GM15510 (cell line): ENCODE results near the gene KIF21A.

ENCODE experiments used
- POLR2A ChIP-seq: IDR thresholded peaks from 3 replicates; pipeline ENCODE4 v1.6.1; 2011; ENCODE audit warnings: borderline replicate concordance; ENCODE audit not compliant: insufficient read length; ENCODE audit errors: extremely low read depth

KIF21A gene

GRCh38 chr12:39383114-39383513, 59.8 kb downstream of the KIF21A start:
- TF ChIP-seq POLR2A: no peak

- TF ChIP-seq POLR2A: no peak
Observed at GRCh38 chr12:39380090-39380489, 62.8 kb downstream of the KIF21A start.

DNA sequence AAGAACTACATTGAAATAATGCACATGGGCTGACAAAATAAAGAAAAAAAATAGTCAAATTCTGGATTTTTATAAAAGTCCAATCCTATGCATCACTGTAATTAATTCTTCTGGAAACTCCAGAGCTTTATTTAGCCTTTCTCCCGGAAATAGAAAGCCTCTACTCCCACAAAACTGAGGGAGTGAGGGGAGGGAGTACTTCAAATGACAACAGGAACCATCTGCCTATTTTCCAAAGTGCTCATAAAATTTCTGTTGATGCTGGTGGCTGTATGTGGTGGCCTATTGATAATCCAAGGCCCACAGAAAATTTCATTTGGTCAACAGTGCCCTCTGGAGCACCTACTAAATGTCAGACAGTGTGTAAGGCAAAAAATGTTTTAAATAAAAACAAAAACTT, 64.6 kb downstream of the KIF21A start:
- TF ChIP-seq POLR2A: no peak

- no peak for TF ChIP-seq POLR2A
Observed at GRCh38 chr12:39375206-39375808, 67.6 kb downstream of the KIF21A start.

GRCh38 chr12:39372929-39373328, 70.0 kb downstream of the KIF21A start:
- no peak for TF ChIP-seq POLR2A

DNA sequence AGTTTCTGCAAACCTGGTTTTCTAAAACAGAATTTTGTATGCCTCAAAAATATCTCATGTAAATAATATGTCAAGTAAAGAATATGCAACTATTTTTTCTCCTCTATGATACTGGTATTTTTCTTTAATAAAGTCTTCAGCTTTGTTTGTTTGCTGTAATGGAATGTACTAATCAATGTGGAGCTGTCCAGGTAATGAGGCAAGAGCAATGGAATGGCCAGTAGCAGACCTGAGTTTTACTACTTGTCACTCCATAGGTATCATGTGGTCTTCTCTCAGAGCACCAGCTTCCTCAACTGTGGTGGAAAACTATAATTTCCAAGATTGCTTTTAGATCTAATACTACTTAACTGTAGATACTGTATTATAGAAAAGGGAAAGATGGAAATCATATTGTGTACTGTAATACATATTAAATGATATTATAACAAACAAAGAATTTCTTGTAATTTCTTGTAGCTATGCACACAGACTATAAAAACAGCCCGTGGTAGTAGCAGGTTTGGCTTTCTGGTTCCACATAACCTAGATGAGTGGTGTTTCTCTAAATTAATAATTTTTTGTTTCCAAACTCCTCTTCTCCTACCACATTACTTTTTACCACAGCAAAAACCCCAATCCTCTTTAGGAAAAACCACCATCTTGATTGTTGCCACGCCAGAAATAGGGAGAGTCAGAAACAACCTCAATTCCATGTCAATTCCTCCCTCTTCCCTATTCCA, 70.6 kb downstream of the KIF21A start:
- TF ChIP-seq POLR2A: no peak

GRCh38 chr12:39369756-39370155, 73.2 kb downstream of the KIF21A start:
- TF ChIP-seq POLR2A: no peak

- no peak for TF ChIP-seq POLR2A
Observed at GRCh38 chr12:39368891-39369290, 74.0 kb downstream of the KIF21A start.

GRCh38 chr12:39368096-39368495, 74.8 kb downstream of the KIF21A start:
- TF ChIP-seq POLR2A: no peak

- no peak for TF ChIP-seq POLR2A
Observed at GRCh38 chr12:39367494-39367893, 75.4 kb downstream of the KIF21A start.

DNA sequence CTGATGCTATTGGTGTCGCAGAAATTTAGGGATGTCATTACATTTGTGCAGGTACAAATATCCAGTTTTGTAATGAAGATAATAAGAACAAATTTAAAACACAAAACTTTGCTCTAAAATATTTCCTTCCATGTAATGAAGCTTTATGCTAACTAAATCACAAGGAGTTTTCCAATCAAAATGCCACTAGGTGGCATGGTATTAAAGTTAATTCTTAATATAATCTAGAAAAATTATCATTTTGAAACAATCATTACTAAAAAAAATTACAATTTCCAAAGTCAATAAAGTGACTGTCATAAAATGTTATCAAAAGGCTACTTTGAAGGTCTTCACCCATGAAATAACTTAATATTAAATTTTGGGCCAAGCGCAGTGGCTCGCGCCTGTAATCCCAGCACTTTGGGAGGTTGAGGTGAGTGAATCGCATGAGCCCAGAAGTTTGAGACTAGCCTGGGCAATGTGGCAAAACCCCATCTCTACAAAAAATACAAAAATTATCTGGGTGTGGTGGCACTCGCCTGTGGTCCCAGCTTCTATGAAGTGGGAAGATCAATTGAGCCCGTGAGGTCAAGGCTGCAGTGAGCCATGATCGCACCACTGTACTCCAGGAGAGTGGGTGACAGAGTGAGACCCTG, 77.4 kb downstream of the KIF21A start:
- no peak for TF ChIP-seq POLR2A

DNA sequence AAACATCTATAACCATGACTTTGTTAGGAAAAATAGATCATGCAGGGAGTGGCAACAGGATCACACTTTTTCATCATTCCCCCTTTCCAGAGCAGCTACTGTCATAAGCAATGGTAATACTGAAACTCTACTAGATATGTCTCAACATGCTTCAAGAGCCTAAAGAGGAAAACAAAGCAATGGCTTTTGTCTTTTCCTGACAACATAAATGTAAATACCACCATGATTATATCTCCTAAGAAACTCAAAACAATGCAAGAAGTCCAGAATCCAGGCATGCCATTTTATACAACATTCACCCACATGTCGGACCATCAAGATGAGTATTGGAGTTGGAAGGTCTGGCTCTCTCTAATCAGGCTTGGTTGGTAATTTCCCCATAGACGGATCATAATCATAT, 78.7 kb downstream of the KIF21A start:
- TF ChIP-seq POLR2A: no peak

DNA sequence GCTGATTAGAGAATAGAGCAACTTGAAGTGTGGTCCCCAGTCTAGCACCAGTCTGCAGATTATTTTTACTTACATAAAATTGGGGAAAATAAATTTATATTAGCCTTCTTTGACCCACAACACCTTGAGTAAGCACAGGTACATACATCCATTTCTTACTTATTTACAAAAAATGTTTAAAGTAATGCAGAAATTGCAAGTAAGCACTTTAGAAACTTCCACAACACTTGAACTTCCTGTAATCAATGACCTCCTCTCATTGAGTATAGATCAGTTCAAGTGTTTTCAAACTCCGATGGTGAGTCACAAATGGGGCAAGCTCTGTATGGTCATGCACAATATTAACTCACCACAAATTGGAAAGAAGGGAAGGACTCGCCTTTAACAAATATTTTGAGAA, 83.3 kb downstream of the KIF21A start:
- TF ChIP-seq POLR2A: no peak

GRCh38 chr12:39357041-39357440, 85.9 kb downstream of the KIF21A start:
- no peak for TF ChIP-seq POLR2A

- no peak for TF ChIP-seq POLR2A
Observed at GRCh38 chr12:39355841-39356240, 87.1 kb downstream of the KIF21A start.

GRCh38 chr12:39354955-39355354, 88.0 kb downstream of the KIF21A start:
- TF ChIP-seq POLR2A: no peak
